Forelimb muscle (tissue), 1 donor: Measurements from ENCODE around the gene SLC25A38. TPM values are rescaled to one million over a fixed set of nuclear protein-coding genes. Genes with fewer than 3 reads are reported as not detected.
"Not testable (repeated sequence)": the region's sequence is repeated elsewhere in the genome, so short reads cannot be mapped to it uniquely, and the experiment has no call there.

Source experiments
- DNase-seq: peaks from one replicate; pipeline ENCODE4 v3.0.0-alpha.2; 2013; ENCODE audit warnings: low read depth
- polyA plus RNA-seq: library from polyadenylated mRNA; unstranded; fragments of 120-200 nt; gene quantifications from one replicate; pipeline ENCODE4 v1.2.1, GENCODE V29; 2013; ENCODE audit not compliant: insufficient read length

Gene SLC25A38, protein sequence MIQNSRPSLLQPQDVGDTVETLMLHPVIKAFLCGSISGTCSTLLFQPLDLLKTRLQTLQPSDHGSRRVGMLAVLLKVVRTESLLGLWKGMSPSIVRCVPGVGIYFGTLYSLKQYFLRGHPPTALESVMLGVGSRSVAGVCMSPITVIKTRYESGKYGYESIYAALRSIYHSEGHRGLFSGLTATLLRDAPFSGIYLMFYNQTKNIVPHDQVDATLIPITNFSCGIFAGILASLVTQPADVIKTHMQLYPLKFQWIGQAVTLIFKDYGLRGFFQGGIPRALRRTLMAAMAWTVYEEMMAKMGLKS
- 19.1 TPM for polyA plus RNA-seq

- peak; percentile 50 for DNase-seq
Measured at GRCh38 chr3:39383045-39383880, at the start of gene SLC25A38. TSS of gene SLC25A38 (plus strand) at chr3:39383370. CDS start at chr3:39383725, 355 bp downstream.

GRCh38 chr3:39333607-39334006, 49.6 kb upstream of the SLC25A38 start:
- DNase-seq, result no peak

- DNase-seq, result no peak
Measured at GRCh38 chr3:39334205-39334604, 49.0 kb upstream of the SLC25A38 start.

DNA sequence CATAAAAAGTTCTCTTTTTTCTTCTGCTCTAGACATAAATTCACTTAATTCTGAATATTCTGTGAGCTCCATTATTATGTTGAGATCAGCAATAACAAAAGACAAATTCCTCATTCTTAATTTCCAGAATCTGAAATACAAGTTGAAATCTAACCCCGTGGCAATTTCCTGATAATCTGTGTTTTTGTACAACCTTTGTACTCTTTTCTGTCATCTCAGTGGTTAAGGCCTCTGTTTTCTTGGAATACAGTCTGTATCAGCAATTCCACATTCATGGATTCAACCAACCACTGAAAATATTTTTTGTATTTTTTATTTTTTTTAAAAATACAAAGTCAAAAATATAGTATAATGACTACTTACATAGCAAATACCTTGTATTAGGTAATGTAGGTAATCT, 45.0 kb upstream of the SLC25A38 start:
- DNase-seq, result no peak

DNA sequence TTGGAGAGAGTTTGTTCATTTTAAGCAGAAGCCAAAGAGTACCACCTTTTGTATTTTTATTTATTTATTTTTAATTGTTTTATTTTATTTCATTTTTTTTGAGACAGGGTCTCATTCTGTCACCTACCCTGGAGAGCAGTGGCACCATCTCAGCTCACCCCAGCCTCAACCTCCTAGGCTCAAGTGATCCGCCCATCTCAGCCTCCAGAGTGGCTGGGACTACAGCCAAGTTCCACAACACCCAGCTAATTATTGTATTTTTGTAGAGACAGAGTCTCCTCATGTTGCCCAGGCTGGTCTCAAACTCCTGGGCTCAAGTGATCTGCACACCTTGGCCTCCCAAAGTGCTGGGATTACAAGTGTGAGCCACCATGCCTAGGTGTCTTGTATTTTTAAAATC, 44.1 kb upstream of the SLC25A38 start:
- no peak for DNase-seq

GRCh38 chr3:39343076-39343717, 40.0 kb upstream of the SLC25A38 start:
- DNase-seq, result no peak

DNA sequence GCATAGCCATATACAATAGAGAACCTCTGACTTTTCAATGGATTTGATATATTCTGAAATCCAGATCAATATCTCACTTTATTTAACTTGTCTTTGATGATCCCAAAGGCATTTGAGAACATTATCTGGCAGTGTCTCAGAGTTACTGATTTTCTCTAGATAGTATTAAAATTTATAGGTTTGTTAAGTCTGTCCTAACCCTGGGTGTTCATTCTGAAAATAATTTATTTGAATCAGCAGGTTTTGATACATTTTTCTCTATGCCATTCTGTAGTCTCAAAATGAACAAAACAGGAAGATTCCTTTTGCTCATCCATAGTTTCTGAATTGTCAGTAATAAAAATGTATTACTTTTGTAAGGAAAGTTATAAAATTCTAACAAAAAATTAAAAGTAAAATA, 39.4 kb upstream of the SLC25A38 start:
- DNase-seq, result no peak

- DNase-seq, result no peak
Measured at GRCh38 chr3:39344746-39345344, 38.3 kb upstream of the SLC25A38 start.

GRCh38 chr3:39346785-39347585, 36.2 kb upstream of the SLC25A38 start:
- no peak for DNase-seq

GRCh38 chr3:39347586-39347876, 35.6 kb upstream of the SLC25A38 start:
- DNase-seq, result no peak

DNA sequence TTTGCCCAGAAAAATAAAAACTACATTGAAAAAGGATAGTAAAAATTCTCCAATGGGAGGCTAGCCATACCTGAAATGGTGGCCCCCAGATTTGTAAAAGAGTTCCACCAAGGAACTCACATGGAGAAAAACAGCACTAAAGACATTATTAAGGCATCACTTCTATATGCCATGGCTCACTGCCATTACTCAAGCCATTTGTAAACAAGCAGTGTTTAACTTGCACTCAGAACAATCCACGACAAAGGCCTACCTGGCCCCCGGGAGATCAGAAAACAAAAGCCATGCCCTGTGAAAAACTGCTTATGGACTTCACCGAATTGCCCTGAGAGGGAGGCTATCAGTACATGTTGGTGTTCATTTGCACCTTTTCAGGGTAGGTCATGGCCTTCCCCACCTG, 34.1 kb upstream of the SLC25A38 start:
- DNase-seq, result no peak

DNA sequence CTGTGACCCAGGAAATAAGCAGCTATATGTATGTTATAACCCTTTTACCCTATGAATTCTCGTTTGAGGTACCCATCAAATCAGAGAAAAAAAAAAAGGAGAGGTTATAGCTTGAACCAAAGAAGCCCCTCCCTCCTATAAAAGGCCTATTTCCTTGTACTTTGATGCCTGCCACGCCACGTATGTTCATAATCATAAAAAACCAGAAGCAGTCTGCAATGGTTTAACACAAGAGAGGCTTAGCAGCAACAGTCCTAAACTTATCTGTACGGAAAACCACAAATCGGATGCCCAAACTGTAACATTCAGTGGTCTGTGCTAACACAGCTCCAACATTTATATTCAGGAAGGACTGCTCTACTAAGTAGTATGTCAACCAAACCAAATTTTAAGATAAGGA, 32.5 kb upstream of the SLC25A38 start:
- DNase-seq, result no peak

DNA sequence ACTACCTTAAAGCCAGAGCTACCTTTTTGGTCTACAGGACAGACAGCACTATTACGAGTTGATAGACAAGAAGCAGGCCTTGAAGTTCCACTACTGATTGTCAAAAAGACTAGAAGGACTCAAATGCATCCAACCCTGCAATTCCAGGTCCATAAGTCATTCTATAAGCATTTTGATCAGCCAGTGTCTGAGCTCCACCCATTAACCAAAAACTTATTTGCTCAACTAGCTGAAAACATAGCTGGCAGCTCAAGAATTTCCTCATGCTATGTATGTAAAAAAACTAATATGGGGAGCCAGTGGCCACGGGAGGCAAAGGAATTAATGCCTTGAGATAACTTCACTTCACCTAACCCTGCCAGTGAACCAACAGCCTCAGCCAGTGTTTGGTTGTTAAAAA, 32.0 kb upstream of the SLC25A38 start:
- not testable (repeated sequence) for DNase-seq

DNA sequence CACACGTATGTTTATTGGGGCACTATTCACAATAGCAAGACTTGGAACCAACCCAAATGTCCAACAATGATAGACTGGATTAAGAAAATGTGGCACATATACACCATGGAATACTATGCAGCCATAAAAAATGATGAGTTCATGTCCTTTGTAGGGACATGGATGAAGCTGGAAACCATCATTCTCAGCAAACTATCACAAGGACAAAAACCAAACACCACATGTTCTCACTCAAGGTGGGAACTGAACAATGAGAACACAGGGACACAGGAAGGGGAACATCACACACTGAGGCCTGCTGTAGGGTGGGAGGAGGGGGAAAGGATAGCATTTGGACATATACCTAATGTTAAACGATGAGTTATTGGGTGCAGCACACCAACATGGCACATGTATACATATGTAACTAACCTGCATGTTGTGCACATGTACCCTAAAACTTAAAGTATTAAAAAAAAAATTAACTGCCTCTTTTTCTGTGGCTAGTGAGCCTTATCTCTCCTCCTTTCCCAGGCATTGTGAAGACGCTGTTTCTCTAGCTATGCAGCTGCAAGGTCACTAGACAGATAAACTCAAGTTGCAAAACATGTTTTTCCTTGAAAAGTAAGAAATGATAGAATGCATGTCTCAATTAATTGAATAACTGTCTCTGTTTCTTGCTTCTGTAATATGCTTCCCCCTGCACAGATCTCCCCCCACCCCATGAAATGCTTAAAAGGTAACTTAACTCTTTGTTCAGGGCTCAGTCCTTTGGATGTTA, 29.8 kb upstream of the SLC25A38 start:
- not testable (repeated sequence) for DNase-seq

GRCh38 chr3:39358333-39358732, 24.8 kb upstream of the SLC25A38 start:
- no peak for DNase-seq

- DNase-seq, result no peak
Measured at GRCh38 chr3:39361252-39361927, 21.8 kb upstream of the SLC25A38 start.

GRCh38 chr3:39362192-39362591, 21.0 kb upstream of the SLC25A38 start:
- DNase-seq, result no peak

- DNase-seq, result no peak
Measured at GRCh38 chr3:39362812-39363211, 20.4 kb upstream of the SLC25A38 start.

- DNase-seq, result not testable (repeated sequence)
Measured at GRCh38 chr3:39370450-39370849, 12.7 kb upstream of the SLC25A38 start.

DNA sequence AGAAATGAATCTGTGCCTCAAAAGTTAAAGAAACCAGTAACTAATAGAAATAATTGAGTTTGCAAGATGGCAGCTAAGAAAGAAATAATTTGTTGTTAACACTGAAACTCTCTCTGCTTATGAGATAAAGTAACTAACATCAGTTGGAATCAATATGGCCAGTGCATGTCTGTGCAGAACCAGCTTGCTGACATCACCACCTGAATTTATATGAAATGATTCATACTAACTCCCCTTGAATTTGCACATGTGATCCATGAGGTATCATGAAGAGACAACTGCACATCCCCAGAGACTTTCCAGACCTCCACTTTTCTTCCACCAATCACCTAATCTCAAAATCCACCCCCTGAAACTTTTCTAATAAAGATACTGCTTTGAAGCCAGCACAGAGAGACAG, 10.3 kb upstream of the SLC25A38 start:
- DNase-seq, result no peak
